Activated B cell treated with CpG ODN at 0.5 μM for 24 hours (primary cell): Measurements from ENCODE around the gene DOCK1. TPM values are rescaled to one million over a fixed set of nuclear protein-coding genes. Genes with fewer than 3 reads are reported as not detected.

Source experiments
- ATAC-seq: fragments of 200-7000 bp; cut with Tn5 transposase; one replicate; pipeline ENCODE4 v1.10.0; 2021; ENCODE audit warnings: low read depth, mild to moderate bottlenecking, moderate library complexity
- CTCF ChIA-PET: fragments of 350-600 bp; sonication (Branson Sonifier 250); formaldehyde crosslinking; loops from one replicate; lab custom pipeline; 2021; ENCODE audit warnings: antibody characterized with exemption; lab: Charles Lee
- POLR2A ChIA-PET: fragments of 350-600 bp; sonication (Branson Sonifier 250); formaldehyde crosslinking; loops from one replicate; lab custom pipeline; 2021; ENCODE audit warnings: antibody characterized with exemption; lab: Charles Lee
- DNase-seq: peaks from one replicate; pipeline ENCODE4 v3.0.0; 2022
- H3K27ac Mint-ChIP-seq: one replicate; pipeline ENCODE4 v1.8.0; 2020; ENCODE audit warnings: mixed read lengths
- H3K27me3 Mint-ChIP-seq: one replicate; pipeline ENCODE4 v1.8.0; 2021; ENCODE audit warnings: mixed read lengths
- H3K36me3 Mint-ChIP-seq: one replicate; pipeline ENCODE4 v1.8.0; 2021; ENCODE audit warnings: low read depth, mixed read lengths
- H3K4me1 Mint-ChIP-seq: one replicate; pipeline ENCODE4 v1.8.0; 2021; ENCODE audit warnings: mixed read lengths
- H3K4me3 Mint-ChIP-seq: one replicate; pipeline ENCODE4 v1.8.0; 2020; ENCODE audit warnings: mild to moderate bottlenecking, mixed read lengths
- H3K9me3 Mint-ChIP-seq: one replicate; pipeline ENCODE4 v1.8.0; 2020; ENCODE audit warnings: mixed read lengths
- CTCF ChIP-seq: fragments of 200-600 bp; IDR thresholded peaks from one replicate; pipeline ENCODE4 v1.8.0; 2022; ENCODE audit warnings: antibody characterized with exemption, mild to moderate bottlenecking
- intact Hi-C: fragments of 100-400 bp; cut with micrococcal nuclease; formaldehyde crosslinking; loops from one replicate; pipeline ENCODE4 v1.15.1; 2024
- total RNA-seq: library from RNA; stranded (reverse); gene quantifications from 2 replicates; pipeline ENCODE4 v1.2.3, GENCODE V29; 2022

Gene DOCK1
- total RNA-seq, 1 donor from 2014 or later, result not detected

- Mint-ChIP-seq H3K4me3 (no peak overlapping the region), H3K4me1 (no peaks in the 10 kb centered on the region), H3K27me3 (no peaks in the 10 kb centered on the region), H3K36me3 (no peaks in the 10 kb centered on the region), H3K27ac (no peak overlapping the region), H3K9me3 (no peaks in the 10 kb centered on the region)
- intact Hi-C loops, result no loop called here
- POLR2A ChIA-PET, result no interaction called here
- ATAC-seq, result no peak
- CTCF ChIA-PET, result no interaction called here
- TF ChIP-seq CTCF, result no peak
- no peak for DNase-seq
These were observed 426.5 kb downstream of the DOCK1 start for GRCh38 chr10:127331696-127332095.

- no peak for TF ChIP-seq CTCF
- Mint-ChIP-seq H3K9me3 (no peaks in the 10 kb centered on the region), H3K4me1 (no peaks in the 10 kb centered on the region), H3K4me3 (no peak overlapping the region), H3K27ac (no peak overlapping the region), H3K36me3 (no peaks in the 10 kb centered on the region), H3K27me3 (no peaks in the 10 kb centered on the region)
- POLR2A ChIA-PET, result no interaction called here
- ATAC-seq, result no peak
- CTCF ChIA-PET, result no interaction called here
- intact Hi-C loops, result no loop called here
- DNase-seq, result no peak
These were observed 427.4 kb downstream of the DOCK1 start for GRCh38 chr10:127332631-127333030.

- ATAC-seq, result no peak
- Mint-ChIP-seq H3K27ac (no peak overlapping the region), H3K27me3 (no peaks in the 10 kb centered on the region), H3K4me1 (no peaks in the 10 kb centered on the region), H3K36me3 (no peaks in the 10 kb centered on the region), H3K4me3 (no peak overlapping the region), H3K9me3 (no peaks in the 10 kb centered on the region)
- CTCF ChIA-PET, result no interaction called here
- intact Hi-C loops, result no loop called here
- POLR2A ChIA-PET, result no interaction called here
- DNase-seq, result no peak
- no peak for TF ChIP-seq CTCF
These were observed 432.6 kb downstream of the DOCK1 start for GRCh38 chr10:127337801-127338200.

DNA sequence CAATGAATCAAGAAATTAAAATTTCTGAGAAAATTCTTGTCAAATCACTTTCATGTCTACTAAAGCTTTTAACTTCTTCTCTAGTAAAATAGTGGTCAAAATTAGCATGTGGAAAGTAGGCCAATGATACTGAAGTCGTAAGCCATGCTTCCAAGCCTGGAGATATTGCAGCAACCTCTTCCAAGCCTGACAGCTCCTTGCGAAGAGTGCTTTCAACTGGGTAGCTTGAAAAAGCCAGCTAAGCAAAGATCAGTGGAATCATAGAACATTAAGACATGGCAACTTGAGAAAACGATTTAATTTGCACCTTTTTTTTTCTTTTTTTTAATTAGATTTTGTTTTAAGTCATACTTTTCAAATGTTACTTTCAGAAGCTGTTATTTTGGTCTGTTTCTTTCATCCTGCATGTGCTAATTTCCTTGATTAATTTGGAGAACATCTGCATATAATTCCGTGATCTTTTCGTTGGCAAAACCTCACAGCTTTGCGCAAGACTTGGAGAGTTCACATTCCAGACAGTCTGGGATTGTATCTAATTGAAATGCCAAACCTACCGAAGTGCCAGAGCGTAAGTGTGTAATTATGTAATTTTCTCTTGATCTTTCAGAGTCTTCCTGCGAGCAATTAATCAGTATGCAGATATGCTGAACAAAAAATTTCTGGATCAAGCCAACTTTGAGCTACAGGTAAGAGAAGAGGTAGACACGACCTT lies 433.3 kb downstream of the DOCK1 start:
- H3K9me3 Mint-ChIP-seq, result no peaks in the 10 kb centered on the region
- no peak for ATAC-seq
- H3K27me3 Mint-ChIP-seq, result no peaks in the 10 kb centered on the region
- no peak for TF ChIP-seq CTCF
- intact Hi-C loops, result no loop called here
- H3K4me3 Mint-ChIP-seq, result no peak overlapping the region
- H3K4me1 Mint-ChIP-seq, result no peaks in the 10 kb centered on the region
- no peak for DNase-seq
- H3K27ac Mint-ChIP-seq, result no peak overlapping the region
- ChIA-PET CTCF (no interaction called here), POLR2A (no interaction called here)
- H3K36me3 Mint-ChIP-seq, result no peaks in the 10 kb centered on the region

DNA sequence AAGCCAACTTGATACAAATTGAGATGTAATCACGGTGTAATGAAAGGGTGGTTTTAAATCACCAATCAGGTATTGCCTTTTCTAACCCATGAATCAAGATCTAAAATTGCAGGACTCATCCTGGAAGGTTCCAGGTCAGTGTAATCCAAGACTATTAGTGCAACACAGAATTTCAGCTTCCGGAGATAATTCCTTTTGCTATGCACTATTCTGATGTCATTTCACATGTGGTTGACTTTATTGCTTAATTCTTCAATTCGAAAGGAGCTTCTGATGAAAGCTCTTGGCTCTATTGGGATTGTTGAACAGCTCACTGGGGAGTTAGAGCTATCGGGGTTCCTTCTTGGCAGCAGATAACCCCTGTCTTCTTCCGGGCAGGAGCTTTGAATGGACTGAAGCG lies 438.6 kb downstream of the DOCK1 start:
- DNase-seq (no peak), ATAC-seq (no peak)
- Mint-ChIP-seq H3K4me1 (no peaks in the 10 kb centered on the region), H3K27ac (no peak overlapping the region), H3K36me3 (no peaks in the 10 kb centered on the region), H3K9me3 (no peaks in the 10 kb centered on the region), H3K27me3 (no peaks in the 10 kb centered on the region), H3K4me3 (no peak overlapping the region)
- intact Hi-C loops, result no loop called here
- TF ChIP-seq CTCF, result no peak
- CTCF ChIA-PET, result no interaction called here
- POLR2A ChIA-PET, result no interaction called here
